Astrocyte (in vitro differentiated cells and primary cell): Measurements from ENCODE around the gene GOLGA6A. TPM values are rescaled to one million over a fixed set of nuclear protein-coding genes. Genes with fewer than 3 reads are reported as not detected.
"Not testable (repeated sequence)": the region's sequence is repeated elsewhere in the genome, so short reads cannot be mapped to it uniquely, and the experiment has no call there.

ENCODE experiments used
- DNase-seq: peaks from one replicate; pipeline ENCODE4 v3.0.0-alpha.2; 2010; ENCODE audit warnings: low read depth
- FAIRE-seq: peaks from 2 replicates; lab custom pipeline; 2011; peaks lifted over from hg19 to GRCh38; lab: Jason Lieb, UNC
- H2AFZ ChIP-seq: 2 replicates; pipeline ENCODE4 v1.6.0; 2012; ENCODE audit warnings: low read depth, low read length, inconsistent platforms
- H3K27ac ChIP-seq: 2 replicates; pipeline ENCODE4 v1.5.1; 2011; ENCODE audit warnings: low read depth, low read length, inconsistent platforms
- H3K27me3 ChIP-seq: 2 replicates; pipeline ENCODE4 v1.6.0; 2011; ENCODE audit warnings: low read length, inconsistent platforms; ENCODE audit not compliant: insufficient read depth
- H3K36me3 ChIP-seq: 2 replicates; pipeline ENCODE4 v1.5.1; 2011; ENCODE audit warnings: low read length, inconsistent platforms; ENCODE audit not compliant: insufficient read depth
- H3K4me1 ChIP-seq: 2 replicates; pipeline ENCODE4 v1.5.1; 2011; ENCODE audit warnings: low read length, inconsistent platforms; ENCODE audit not compliant: insufficient read depth
- H3K4me2 ChIP-seq: 2 replicates; pipeline ENCODE4 v1.6.0; 2012; ENCODE audit warnings: low read length, inconsistent platforms
- H3K4me3 ChIP-seq: 2 replicates; pipeline ENCODE4 v1.5.1; 2011; ENCODE audit warnings: low read depth, mild to moderate bottlenecking, low read length, inconsistent platforms; ENCODE audit not compliant: insufficient read depth
- H3K79me2 ChIP-seq: 2 replicates; pipeline ENCODE4 v1.6.0; 2012; ENCODE audit warnings: mild to moderate bottlenecking, low read length, inconsistent platforms; ENCODE audit not compliant: insufficient read depth
- H3K9ac ChIP-seq: 2 replicates; pipeline ENCODE4 v1.6.0; 2012; ENCODE audit warnings: mild to moderate bottlenecking, low read length, inconsistent platforms
- H3K9me3 ChIP-seq: 2 replicates; pipeline ENCODE4 v1.5.1; 2012; ENCODE audit warnings: low read depth, mild to moderate bottlenecking, low read length, inconsistent platforms; ENCODE audit not compliant: insufficient read depth
- H4K20me1 ChIP-seq: 2 replicates; pipeline ENCODE4 v1.6.0; 2012; ENCODE audit warnings: low read length, inconsistent platforms; ENCODE audit not compliant: insufficient read depth
- H3K27ac Mint-ChIP-seq: one replicate; pipeline ENCODE4 v1.8.0; 2021; ENCODE audit warnings: mild to moderate bottlenecking, mixed read lengths; ENCODE audit not compliant: unreplicated experiment
- H3K27me3 Mint-ChIP-seq: one replicate; pipeline ENCODE4 v1.8.0; 2021; ENCODE audit warnings: low read depth, mixed read lengths; ENCODE audit not compliant: unreplicated experiment
- H3K36me3 Mint-ChIP-seq: one replicate; pipeline ENCODE4 v1.8.0; 2021; ENCODE audit warnings: low read depth, mixed read lengths; ENCODE audit not compliant: unreplicated experiment
- H3K4me1 Mint-ChIP-seq: one replicate; pipeline ENCODE4 v1.8.0; 2021; ENCODE audit warnings: low read depth, mixed read lengths; ENCODE audit not compliant: unreplicated experiment
- H3K4me3 Mint-ChIP-seq: one replicate; pipeline ENCODE4 v1.8.0; 2021; ENCODE audit warnings: mild to moderate bottlenecking, moderate library complexity, mixed read lengths; ENCODE audit not compliant: unreplicated experiment
- H3K9me3 Mint-ChIP-seq: one replicate; pipeline ENCODE4 v1.8.0; 2021; ENCODE audit warnings: mild to moderate bottlenecking, mixed read lengths; ENCODE audit not compliant: unreplicated experiment
- CTCF ChIP-seq: IDR thresholded peaks from 2 replicates; pipeline ENCODE4 v1.5.1; 2011; ENCODE audit warnings: low read depth, mild to moderate bottlenecking, inconsistent platforms, low read length, moderate library complexity; ENCODE audit not compliant: insufficient read depth
- EZH2 ChIP-seq: IDR thresholded peaks from 2 replicates; pipeline ENCODE4 v1.6.1; 2012; ENCODE audit warnings: mild to moderate bottlenecking, low read length, inconsistent platforms; ENCODE audit not compliant: insufficient read depth
- total RNA-seq: library from RNA; stranded (reverse); gene quantifications from 2 replicates; pipeline ENCODE4 v1.2.1, GENCODE V29; 2021

Gene GOLGA6A
- total RNA-seq, 1 donor from 2014 or later, result 0.30 TPM

DNA sequence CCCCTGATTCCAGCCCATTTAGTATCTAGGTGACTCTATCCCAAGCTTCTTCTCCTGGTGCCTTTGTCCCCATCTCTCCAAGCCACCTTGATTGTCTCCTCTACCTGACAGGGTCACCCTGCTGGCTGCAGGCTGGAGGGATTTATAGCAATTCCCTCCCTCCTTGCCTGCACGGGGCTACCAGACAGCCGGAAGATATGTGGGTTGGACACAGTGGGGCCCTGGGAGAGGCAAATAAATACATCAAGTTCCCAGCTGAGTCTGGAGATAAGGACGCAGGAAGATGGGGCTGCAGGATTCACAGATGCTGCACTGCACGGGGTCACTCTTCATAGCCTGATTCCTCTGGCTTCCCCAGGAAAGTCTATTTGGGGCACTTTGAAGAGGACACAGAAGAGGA, 38.7 kb upstream of the GOLGA6A start:
- Histone ChIP-seq H2AFZ (no peak overlapping the region), H3K27me3 (peaks cover 34% of the 10 kb centered on the region), H3K9ac (no peak overlapping the region), H3K79me2 (no peaks in the 10 kb centered on the region), H3K4me2 (no peak overlapping the region), H3K4me3 (no peak overlapping the region), H3K27ac (no peak overlapping the region), H3K36me3 (no peaks in the 10 kb centered on the region), H3K4me1 (no peaks in the 10 kb centered on the region), H3K9me3 (no peaks in the 10 kb centered on the region), H4K20me1 (no peaks in the 10 kb centered on the region)
- Mint-ChIP-seq H3K36me3 (no peaks in the 10 kb centered on the region), H3K27me3 (peaks cover 41% of the 10 kb centered on the region), H3K4me3 (no peak overlapping the region), H3K4me1 (peaks cover 2% of the 10 kb centered on the region), H3K27ac (no peak overlapping the region), H3K9me3 (peaks cover 8% of the 10 kb centered on the region)
- no peak for DNase-seq
- FAIRE-seq, result no peak
- TF ChIP-seq CTCF, result no peak
- TF ChIP-seq EZH2, result no peak

- Mint-ChIP-seq H3K9me3 (peaks cover 8% of the 10 kb centered on the region), H3K27me3 (peaks cover 39% of the 10 kb centered on the region), H3K4me1 (peaks cover 2% of the 10 kb centered on the region), H3K27ac (no peak overlapping the region), H3K4me3 (no peak overlapping the region), H3K36me3 (no peaks in the 10 kb centered on the region)
- Histone ChIP-seq H4K20me1 (no peaks in the 10 kb centered on the region), H3K36me3 (no peaks in the 10 kb centered on the region), H3K4me2 (no peak overlapping the region), H3K4me1 (no peaks in the 10 kb centered on the region), H3K27me3 (peaks cover 31% of the 10 kb centered on the region), H3K79me2 (no peaks in the 10 kb centered on the region), H3K27ac (no peak overlapping the region), H3K9me3 (no peaks in the 10 kb centered on the region), H3K9ac (no peak overlapping the region), H2AFZ (no peak overlapping the region), H3K4me3 (no peak overlapping the region)
- no peak for FAIRE-seq
- TF ChIP-seq CTCF (no peak), EZH2 (no peak)
- no peak for DNase-seq
Observed at GRCh38 chr15:74120426-74120825, 38.1 kb upstream of the GOLGA6A start.

DNA sequence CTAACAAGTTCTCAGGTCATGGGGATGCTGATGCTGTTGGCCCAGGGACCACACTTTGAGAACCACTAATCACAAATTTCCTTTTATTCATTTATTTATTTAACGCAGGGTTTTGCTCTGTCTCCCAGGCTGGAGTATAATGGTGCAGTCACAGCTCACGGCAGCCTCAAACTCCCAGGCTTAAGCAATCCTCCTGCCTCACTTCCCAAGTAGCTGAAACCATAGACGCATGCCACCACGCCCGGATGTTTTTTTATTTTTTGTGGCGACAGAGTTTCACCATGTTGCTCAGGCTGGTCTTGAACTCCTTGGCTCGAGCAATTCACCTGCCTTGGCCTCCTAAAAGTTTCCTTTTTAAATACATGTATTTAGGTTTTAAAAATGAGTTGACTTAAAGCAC, 27.4 kb upstream of the GOLGA6A start:
- Mint-ChIP-seq H3K36me3 (no peaks in the 10 kb centered on the region), H3K4me3 (no peak overlapping the region), H3K27ac (no peak overlapping the region), H3K9me3 (peaks cover 2% of the 10 kb centered on the region), H3K4me1 (no peaks in the 10 kb centered on the region), H3K27me3 (peaks cover 18% of the 10 kb centered on the region)
- Histone ChIP-seq H3K27me3 (no peaks in the 10 kb centered on the region), H4K20me1 (no peaks in the 10 kb centered on the region), H3K9me3 (no peaks in the 10 kb centered on the region), H3K79me2 (no peaks in the 10 kb centered on the region), H3K4me1 (no peaks in the 10 kb centered on the region), H3K4me2 (no peak overlapping the region), H2AFZ (no peak overlapping the region), H3K9ac (no peak overlapping the region), H3K36me3 (no peaks in the 10 kb centered on the region), H3K4me3 (no peak overlapping the region), H3K27ac (no peak overlapping the region)
- FAIRE-seq, result no peak
- DNase-seq, result no peak
- no peak for TF ChIP-seq CTCF

- not testable (repeated sequence) for H3K27ac ChIP-seq, H3K9me3 ChIP-seq, H3K36me3 Mint-ChIP-seq, H3K9ac ChIP-seq, FAIRE-seq, H3K4me2 ChIP-seq, DNase-seq, H3K27me3 ChIP-seq, H3K27ac Mint-ChIP-seq, H3K27me3 Mint-ChIP-seq, H3K4me1 ChIP-seq, H3K4me1 Mint-ChIP-seq, H2AFZ ChIP-seq, H3K79me2 ChIP-seq, H3K9me3 Mint-ChIP-seq, H3K4me3 ChIP-seq, H4K20me1 ChIP-seq, H3K4me3 Mint-ChIP-seq, H3K36me3 ChIP-seq
Observed at GRCh38 chr15:74108611-74109010, 26.3 kb upstream of the GOLGA6A start.
